ENCODE results near the gene NUMB.

Gene NUMB

GRCh38 chr14:73243341-73243740, 215.0 kb downstream of the NUMB start:
- no peak for DNase-seq

DNA sequence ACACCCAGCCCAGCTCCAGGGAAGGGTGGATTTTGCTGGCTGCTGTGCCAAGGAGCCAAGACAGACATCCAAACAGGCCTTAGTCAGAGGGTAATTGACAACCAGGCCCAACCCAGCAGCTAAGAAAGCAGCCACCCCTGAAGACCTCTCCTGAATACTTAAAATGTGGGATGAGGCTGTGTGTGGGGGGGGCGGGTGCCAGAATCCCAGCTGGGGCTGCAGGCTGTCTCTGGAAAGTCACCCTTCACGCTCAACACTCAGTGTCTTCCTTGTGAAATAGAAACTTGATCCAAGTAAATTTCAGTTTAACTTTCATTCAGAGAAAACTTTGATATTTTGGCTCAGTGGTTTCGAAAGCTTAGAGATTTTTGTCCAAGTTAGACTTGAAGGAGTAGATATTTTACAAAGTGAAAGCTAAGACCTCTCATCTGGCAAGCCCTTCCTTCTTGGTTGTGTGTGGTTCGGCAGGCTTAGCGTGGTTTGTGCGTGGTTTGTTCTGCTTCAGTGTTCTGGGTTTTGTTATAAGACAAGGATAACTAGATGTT, 215.9 kb downstream of the NUMB start:
- DNase-seq, result no peak

- no peak for DNase-seq
Observed at GRCh38 chr14:73241481-73242165, 216.7 kb downstream of the NUMB start.

DNA sequence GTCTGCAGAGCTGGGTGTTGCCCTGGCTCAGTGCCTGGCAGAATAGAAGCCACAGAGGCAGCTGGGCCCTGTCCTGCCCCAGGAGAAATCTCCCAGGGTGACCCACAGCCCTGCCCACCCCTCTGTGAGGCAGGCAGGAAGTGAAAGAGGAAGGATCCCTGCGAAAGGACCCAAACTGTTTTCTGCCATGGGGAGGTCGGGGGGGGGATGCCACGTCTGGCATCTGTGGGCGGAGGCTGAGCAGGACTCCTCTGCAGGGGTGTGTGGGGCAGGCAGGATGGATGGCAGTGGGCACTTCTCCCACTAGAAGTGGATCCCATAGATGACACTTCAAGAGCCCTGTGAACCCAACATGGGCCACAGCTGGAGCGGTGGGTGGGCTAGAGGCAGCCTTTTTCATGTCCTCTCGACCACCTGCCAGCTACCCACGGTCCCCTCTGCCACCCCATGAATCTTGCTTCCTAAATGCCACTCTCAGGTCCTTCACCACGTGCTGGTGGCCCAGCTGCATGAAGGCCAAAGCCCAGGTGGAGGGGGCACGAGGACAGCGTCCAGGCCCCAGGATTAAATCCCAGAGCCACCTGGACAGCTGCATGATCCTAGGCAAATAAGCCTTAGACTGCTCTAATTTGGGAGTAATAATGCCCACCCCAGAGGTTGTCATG, 217.4 kb downstream of the NUMB start:
- no peak for DNase-seq

DNA sequence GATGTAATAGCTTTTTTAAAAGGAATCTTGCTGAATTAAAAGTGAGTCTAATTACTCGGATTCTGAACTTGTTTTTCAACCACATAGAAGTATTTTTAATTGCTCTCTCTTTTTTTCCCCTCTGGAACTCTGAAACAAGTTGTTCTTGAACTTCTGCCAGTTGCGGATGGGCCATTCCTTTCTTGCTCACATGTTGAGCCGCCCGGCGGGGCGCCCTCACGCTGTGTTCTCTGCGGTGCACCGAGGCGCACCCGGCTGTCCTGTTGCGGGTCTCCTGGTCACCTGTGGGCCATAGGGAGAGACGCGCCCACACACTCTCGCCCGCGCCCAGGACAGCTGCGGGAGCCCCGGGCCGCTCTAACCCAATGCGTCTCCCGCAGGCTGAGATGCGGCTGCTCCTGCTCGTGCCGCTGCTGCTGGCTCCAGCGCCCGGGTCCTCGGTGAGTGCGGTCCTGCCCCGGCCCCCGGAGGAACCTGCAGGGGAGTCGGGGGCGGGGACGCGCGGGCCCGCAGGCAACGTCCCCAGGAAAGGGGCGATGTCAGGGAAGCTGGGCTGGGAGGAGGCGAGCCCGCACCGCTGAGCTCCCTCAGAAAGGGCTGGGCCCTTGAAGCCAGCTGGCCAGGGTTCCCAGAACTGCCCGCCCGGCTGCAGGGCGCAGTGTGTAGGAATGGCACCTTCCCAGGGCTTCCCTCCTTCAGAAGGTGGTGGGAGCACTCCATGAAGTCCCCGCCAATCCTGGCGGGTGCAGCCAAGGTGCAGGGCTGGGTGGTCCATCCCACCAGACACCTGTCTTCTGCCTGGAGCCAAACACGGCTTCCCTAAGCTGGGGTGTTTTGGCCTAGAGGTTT, 218.7 kb downstream of the NUMB start:
- no peak for DNase-seq

- DNase-seq, result no peak
Observed at GRCh38 chr14:73238941-73239340, 219.4 kb downstream of the NUMB start.

GRCh38 chr14:73238424-73238852, 219.9 kb downstream of the NUMB start:
- no peak for DNase-seq

DNA sequence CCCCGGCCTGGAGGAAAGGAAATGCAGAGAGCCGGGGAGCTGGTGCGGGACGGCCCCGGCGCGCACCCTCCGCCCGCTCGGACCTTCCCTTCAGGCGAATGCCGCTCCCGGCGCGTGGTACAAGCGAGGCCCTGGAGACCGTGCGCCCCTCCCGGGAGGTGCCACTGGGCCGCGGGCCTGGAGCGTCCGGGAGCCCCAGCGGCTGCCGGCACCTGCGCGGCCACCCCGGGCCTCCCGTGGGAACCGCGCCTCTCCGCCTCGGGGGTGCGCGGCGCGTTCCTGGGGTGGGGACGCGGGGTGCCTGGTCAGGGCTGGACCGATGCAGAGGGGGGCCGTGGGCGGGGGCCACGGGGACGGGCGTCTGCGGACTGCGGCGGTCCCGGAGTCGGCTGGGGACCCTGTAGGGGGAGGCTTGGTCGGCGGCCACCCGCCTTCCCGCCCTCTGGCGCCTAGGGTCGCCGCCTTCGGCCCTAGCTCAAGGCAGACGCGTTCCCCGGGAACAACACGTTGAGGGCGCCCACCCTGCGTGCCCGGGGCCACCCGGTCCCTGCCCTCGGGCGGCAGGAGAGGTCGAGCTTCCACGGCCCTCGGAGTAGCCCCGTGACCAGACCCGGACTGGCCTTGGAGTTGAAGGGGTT, 220.4 kb downstream of the NUMB start:
- DNase-seq, result no peak

GRCh38 chr14:73237219-73237785, 221.0 kb downstream of the NUMB start, which contains the start of gene PAPLN:
Gene PAPLN (plus strand): TSS chr14:73237506. CDS start chr14:73239779, 2,273 bp downstream.
- no peak for DNase-seq

GRCh38 chr14:73236752-73237218, 221.6 kb downstream of the NUMB start:
- no peak for DNase-seq

DNA sequence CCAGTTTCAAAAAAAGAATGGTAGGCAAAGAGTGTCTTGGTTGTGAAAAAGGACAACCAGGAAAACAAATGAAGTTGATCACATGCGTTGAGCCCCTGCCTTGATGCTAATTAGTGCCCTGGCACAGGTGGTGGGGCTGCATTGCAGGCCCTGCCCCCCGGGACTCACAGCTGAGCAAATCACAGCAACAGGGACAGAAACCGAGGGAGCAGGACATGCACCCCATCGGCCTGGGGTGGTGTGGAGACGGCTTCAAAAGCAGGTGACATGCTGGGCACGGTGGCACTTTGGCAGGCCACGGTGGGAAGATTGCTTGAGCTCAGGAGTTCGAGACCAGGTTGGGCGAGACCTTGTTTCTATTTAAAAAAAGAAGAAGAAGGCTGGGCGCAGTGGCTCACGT, 222.2 kb downstream of the NUMB start:
- no peak for DNase-seq

- DNase-seq, result no peak
Observed at GRCh38 chr14:73235531-73236155, 222.7 kb downstream of the NUMB start.

DNA sequence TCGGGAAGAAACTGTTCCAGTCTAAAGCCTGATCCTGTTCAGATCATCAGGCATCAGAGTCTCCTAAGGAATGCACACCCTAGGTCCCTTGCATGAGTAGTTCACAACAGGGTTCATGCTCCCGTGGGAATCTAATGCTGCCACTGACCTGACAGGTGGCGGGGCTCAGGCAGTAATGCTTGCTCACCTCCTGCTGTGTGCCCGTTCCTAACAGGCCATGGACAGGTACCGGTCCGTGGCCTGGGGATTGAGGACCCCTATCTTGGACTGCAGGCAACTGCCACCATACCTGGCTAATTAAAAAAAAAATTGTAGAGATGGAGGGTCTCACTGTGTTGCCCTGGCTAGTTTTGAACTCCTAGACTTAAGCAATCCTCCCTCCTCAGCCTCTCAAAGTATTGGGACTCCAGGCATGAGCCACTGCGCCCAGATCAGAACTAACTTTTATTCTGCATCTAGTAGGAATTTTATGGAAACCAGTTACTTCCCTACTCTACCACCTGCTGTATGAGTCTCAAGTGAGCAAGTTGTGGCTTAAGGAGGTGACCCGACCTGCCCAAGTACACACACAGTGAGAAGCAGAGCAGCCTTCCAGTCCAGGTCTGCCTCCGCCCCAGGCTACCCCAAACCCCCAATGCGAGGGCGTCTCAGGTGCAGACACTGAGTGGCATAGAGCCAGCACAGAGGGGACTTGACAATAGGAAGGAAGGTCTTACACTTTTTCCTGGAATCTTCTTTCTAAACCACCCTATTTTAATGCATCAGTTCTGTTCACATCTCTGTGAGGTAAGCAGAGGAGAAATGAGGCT, 223.6 kb downstream of the NUMB start:
- DNase-seq, result no peak

DNA sequence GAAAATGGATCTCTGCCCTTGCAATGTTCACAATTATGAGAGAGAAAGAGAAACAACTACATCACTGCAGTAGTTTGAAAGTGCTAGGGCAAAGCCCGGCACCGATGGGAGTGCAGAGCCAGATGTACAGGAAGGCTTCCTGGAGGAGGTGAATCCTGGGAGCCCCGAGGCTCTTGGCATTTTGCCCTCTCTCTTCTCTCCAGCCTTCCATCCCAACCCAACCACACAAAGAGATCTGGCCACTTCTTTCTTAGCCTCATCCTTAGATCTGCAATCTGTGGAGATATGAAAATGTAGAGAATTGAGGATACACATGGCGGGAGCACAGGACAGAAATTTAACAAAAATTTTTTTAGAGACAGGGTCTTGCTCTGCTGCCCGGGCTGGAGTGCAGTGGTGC, 224.3 kb downstream of the NUMB start:
- DNase-seq, result no peak

GRCh38 chr14:73233564-73233963, 224.8 kb downstream of the NUMB start:
- DNase-seq, result no peak

GRCh38 chr14:73232984-73233383, 225.4 kb downstream of the NUMB start:
- no peak for DNase-seq

GRCh38 chr14:73231981-73232851, 226.1 kb downstream of the NUMB start:
- no peak for DNase-seq

DNA sequence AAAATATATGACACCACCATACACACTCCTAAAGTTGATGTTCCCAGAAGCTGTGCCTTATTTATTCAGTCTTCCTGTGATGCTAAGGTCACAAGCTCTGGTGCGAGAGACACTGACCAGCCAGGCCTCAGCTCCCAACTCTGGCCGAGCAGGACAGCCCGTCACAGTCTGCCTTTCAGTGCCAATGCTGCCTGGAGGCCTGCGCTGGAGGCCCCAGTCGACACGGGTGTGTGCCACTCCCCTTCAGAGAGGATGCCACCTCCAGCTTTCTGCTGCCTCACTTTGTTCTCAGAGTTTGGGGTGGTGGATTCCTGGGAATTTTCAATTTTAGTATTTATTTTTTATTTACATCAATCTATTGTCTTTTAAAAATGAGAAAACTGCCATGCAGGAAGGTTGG, 228.3 kb downstream of the NUMB start:
- DNase-seq, result no peak

DNA sequence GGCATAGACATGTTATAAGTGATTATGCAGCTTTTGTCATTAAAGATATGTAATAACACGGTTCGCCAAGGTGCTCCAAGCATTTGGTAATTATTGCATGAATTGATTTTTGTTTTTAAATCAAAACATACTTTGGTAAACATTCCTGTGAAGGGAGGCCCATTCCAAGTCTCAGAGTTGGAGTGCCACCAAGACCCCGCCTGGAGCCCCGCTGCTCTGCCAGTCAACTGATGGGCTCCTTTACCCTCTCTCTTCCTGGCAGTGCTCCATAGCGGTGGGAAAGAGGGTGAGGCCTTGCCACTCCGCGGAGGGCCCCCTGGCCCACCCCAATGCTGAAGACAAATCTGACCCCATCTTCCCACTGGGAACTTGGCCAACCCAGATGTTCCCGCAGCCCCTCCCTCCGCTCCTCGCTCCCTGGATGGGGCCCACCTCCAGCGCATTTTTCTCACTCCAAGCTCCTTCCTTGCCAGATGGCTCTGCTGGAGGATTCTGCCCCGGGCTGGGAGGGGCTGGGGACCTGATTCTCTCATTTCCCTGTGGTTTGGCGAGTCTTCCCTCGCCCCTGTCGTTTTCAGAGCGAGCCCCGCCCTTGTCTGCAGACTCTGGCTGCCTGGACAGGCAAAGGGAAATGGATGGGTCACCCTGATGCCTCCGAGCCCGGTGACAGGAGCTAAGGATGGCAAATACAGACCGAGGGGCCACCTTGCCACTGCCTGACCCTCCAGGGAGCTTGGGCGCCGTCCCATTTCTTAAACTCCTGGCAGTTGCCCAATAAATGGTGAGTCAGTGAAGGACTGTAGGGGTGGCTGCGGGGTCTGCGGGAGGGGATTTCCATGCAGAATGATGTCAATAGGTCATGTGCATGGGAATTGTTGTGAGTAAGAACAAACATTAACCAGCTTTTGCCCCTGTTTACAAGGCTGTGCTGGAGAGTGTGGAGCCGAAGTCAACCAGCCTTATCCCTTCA, 230.2 kb downstream of the NUMB start:
- no peak for DNase-seq
